IPS-NIHi7 (cell line): Measurements from ENCODE around the gene TOPORS.
"Not testable (repeated sequence)": the region's sequence is repeated elsewhere in the genome, so short reads cannot be mapped to it uniquely, and the experiment has no call there.

Source experiments
- DNase-seq: peaks from one replicate; pipeline ENCODE4 v3.0.0; 2012; ENCODE audit warnings: mixed read lengths; ENCODE audit errors: extremely low spot score

The TOPORS gene

GRCh38 chr9:32552172-32552872 is at the start of gene TOPORS, which contains the start of gene SMIM27:
Gene TOPORS (minus strand): TSS chr9:32552586. CDS start chr9:32552436, 150 bp downstream.
Gene SMIM27 (plus strand): TSS chr9:32552327. CDS start chr9:32552435, 108 bp downstream.
- DNase-seq, result peak; percentile 83

GRCh38 chr9:32599021-32599420 is 46.6 kb upstream of the TOPORS start:
- not testable (repeated sequence) for DNase-seq

GRCh38 chr9:32596936-32597335 is 44.5 kb upstream of the TOPORS start:
- DNase-seq, result no peak

- DNase-seq, result no peak
Measured at GRCh38 chr9:32596096-32596865, 43.9 kb upstream of the TOPORS start.

GRCh38 chr9:32590898-32591297 is 38.5 kb upstream of the TOPORS start:
- DNase-seq, result no peak

GRCh38 chr9:32590476-32590875 is 38.1 kb upstream of the TOPORS start:
- no peak for DNase-seq

GRCh38 chr9:32589083-32589723 is 36.8 kb upstream of the TOPORS start:
- peak; percentile 40 for DNase-seq

- DNase-seq, result no peak
Measured at GRCh38 chr9:32587901-32588300, 35.5 kb upstream of the TOPORS start.

GRCh38 chr9:32584784-32585183 is 32.4 kb upstream of the TOPORS start:
- no peak for DNase-seq

- DNase-seq, result peak; percentile 47
Measured at GRCh38 chr9:32581512-32582143, 29.2 kb upstream of the TOPORS start.

- no peak for DNase-seq
Measured at GRCh38 chr9:32580631-32581300, 28.4 kb upstream of the TOPORS start.

- peak; percentile 34 for DNase-seq
Measured at GRCh38 chr9:32579706-32580331, 27.4 kb upstream of the TOPORS start.

GRCh38 chr9:32578976-32579375 is 26.6 kb upstream of the TOPORS start:
- no peak for DNase-seq

- DNase-seq, result no peak
Measured at GRCh38 chr9:32577316-32577715, 24.9 kb upstream of the TOPORS start.

GRCh38 chr9:32574858-32575257 is 22.5 kb upstream of the TOPORS start:
- DNase-seq, result no peak

- no peak for DNase-seq
Measured at GRCh38 chr9:32573821-32574220, 21.4 kb upstream of the TOPORS start.

- DNase-seq, result peak; percentile 91
Measured at GRCh38 chr9:32572900-32573523, 20.6 kb upstream of the TOPORS start, which contains the start of gene NDUFB6. Gene NDUFB6 (minus strand): TSS chr9:32573159. CDS start chr9:32573060, 99 bp downstream.

- peak; percentile 77 for DNase-seq
Measured at GRCh38 chr9:32571969-32572899, 19.8 kb upstream of the TOPORS start.

- no peak for DNase-seq
Measured at GRCh38 chr9:32570262-32570661, 17.9 kb upstream of the TOPORS start.
